HG03135 (cell line): ENCODE data around the gene ZDHHC11B.
"Not testable (repeated sequence)": the region's sequence is repeated elsewhere in the genome, so short reads cannot be mapped to it uniquely, and the experiment has no call there.

Experiments
- ATAC-seq: cut with Tn5 transposase; IDR thresholded peaks from one replicate; pipeline ENCODE4 v1.9.1; 2021; ENCODE audit warnings: mild to moderate bottlenecking, moderate library complexity; ENCODE audit not compliant: unreplicated experiment

Gene ZDHHC11B

GRCh38 chr5:787224-787856 is 2.8 kb upstream of the ZDHHC11B start:
- ATAC-seq: not testable (repeated sequence)

- ATAC-seq: peak; percentile 26
Measured at GRCh38 chr5:785181-785705, 714 bp upstream of the ZDHHC11B start.

GRCh38 chr5:783881-784427 is 575 bp downstream of the ZDHHC11B start:
- peak; percentile 9 for ATAC-seq

GRCh38 chr5:783049-783802 is 1.3 kb downstream of the ZDHHC11B start:
- ATAC-seq: not testable (repeated sequence)

GRCh38 chr5:782356-782755 is 2.2 kb downstream of the ZDHHC11B start:
- ATAC-seq: not testable (repeated sequence)

- not testable (repeated sequence) for ATAC-seq
Measured at GRCh38 chr5:780571-780970, 4.0 kb downstream of the ZDHHC11B start.

- ATAC-seq: not testable (repeated sequence)
Measured at GRCh38 chr5:778967-779366, 5.6 kb downstream of the ZDHHC11B start.

- ATAC-seq: not testable (repeated sequence)
Measured at GRCh38 chr5:778421-778820, 6.1 kb downstream of the ZDHHC11B start.

- ATAC-seq: no peak
Measured at GRCh38 chr5:777756-778161, 6.8 kb downstream of the ZDHHC11B start.

GRCh38 chr5:776862-777711 is 7.4 kb downstream of the ZDHHC11B start:
- no peak for ATAC-seq

- ATAC-seq: no peak
Measured at GRCh38 chr5:775961-776861, 8.3 kb downstream of the ZDHHC11B start.

GRCh38 chr5:775595-775960 is 9.0 kb downstream of the ZDHHC11B start:
- not testable (repeated sequence) for ATAC-seq

GRCh38 chr5:774854-775505 is 9.5 kb downstream of the ZDHHC11B start:
- ATAC-seq: not testable (repeated sequence)

- ATAC-seq: not testable (repeated sequence)
Measured at GRCh38 chr5:774304-774703, 10.2 kb downstream of the ZDHHC11B start.

- ATAC-seq: no peak
Measured at GRCh38 chr5:773517-774264, 10.8 kb downstream of the ZDHHC11B start.

- not testable (repeated sequence) for ATAC-seq
Measured at GRCh38 chr5:772931-773330, 11.6 kb downstream of the ZDHHC11B start.

- not testable (repeated sequence) for ATAC-seq
Measured at GRCh38 chr5:772547-772890, 12.0 kb downstream of the ZDHHC11B start.

- not testable (repeated sequence) for ATAC-seq
Measured at GRCh38 chr5:771841-772546, 12.5 kb downstream of the ZDHHC11B start.
